K562 (cell line): Measurements from ENCODE around the gene TSSK2. TPM values are rescaled to one million over a fixed set of nuclear protein-coding genes. Genes with fewer than 3 reads are reported as not detected.
A peak's percentile ranks its signal among the peaks of the same experiment; 100 is the strongest.

Experiments used
- ATF4 ChIP-seq: fragments of 450-650 bp; formaldehyde crosslinking; IDR thresholded peaks from 2 replicates; pipeline ENCODE4 v1.4.0; 2022; ENCODE audit warnings: mild to moderate bottlenecking, moderate library complexity
- CTCF ChIP-seq, 3 experiments: IDR thresholded peaks in 2 of 3; conservative IDR thresholded peaks in 1 of 3; 2 replicates each; pipeline ENCODE4 v1.5.1; 2011 to 2012; ENCODE audit warnings: low read length in 3 of 3, mild to moderate bottlenecking in 3 of 3, control low read depth in 2 of 3, improper control_type of control experiment in 1 of 3, inconsistent platforms in 1 of 3, low read depth in 1 of 3, mixed read lengths in 1 of 3, moderate library complexity in 1 of 3; ENCODE audit not compliant: insufficient read depth in 2 of 3
- DDX20 ChIP-seq: fragments of 450-650 bp; IDR thresholded peaks from 2 replicates; pipeline ENCODE4 v1.6.1; 2016; ENCODE audit warnings: missing genetic modification characterization, low read depth, mild to moderate bottlenecking, missing compliant biosample characterization, moderate library complexity
- FOXK2 ChIP-seq, 2 experiments: fragments of 450-650 bp; IDR thresholded peaks in 1 of 2; conservative IDR thresholded peaks in 1 of 2; 2 replicates each; pipeline ENCODE4 v1.6.1; 2016; ENCODE audit warnings: low read depth in 2 of 2, mild to moderate bottlenecking in 1 of 2
- GTF2A2 ChIP-seq: IDR thresholded peaks from 2 replicates; pipeline ENCODE4 v1.6.1; 2016; ENCODE audit warnings: mild to moderate bottlenecking, missing genetic modification characterization, missing compliant biosample characterization
- KLF13 ChIP-seq: fragments of 450-650 bp; IDR thresholded peaks from 2 replicates; pipeline ENCODE4 v1.6.1; 2016; ENCODE audit warnings: missing genetic modification characterization, low read depth, mild to moderate bottlenecking, missing compliant biosample characterization, moderate library complexity, borderline replicate concordance
- NUFIP1 ChIP-seq: fragments of 450-650 bp; IDR thresholded peaks from 2 replicates; pipeline ENCODE4 v1.6.1; 2018; ENCODE audit not compliant: partially characterized antibody
- RNF2 ChIP-seq: sonication (generic); IDR thresholded peaks from 2 replicates; pipeline ENCODE4 v1.6.1; 2016
- SMAD2 ChIP-seq: fragments of 150-350 bp; IDR thresholded peaks from 2 replicates; pipeline ENCODE4 v1.6.1; 2014; ENCODE audit warnings: low read depth, mild to moderate bottlenecking, low read length
- TGIF2 ChIP-seq: sonication (generic); formaldehyde crosslinking; IDR thresholded peaks from 2 replicates; pipeline ENCODE4 v1.8.1; 2022; ENCODE audit warnings: mild to moderate bottlenecking, missing genetic modification reagents, moderate library complexity
- ZBTB2 ChIP-seq: fragments of 450-650 bp; IDR thresholded peaks from 2 replicates; pipeline ENCODE4 v1.6.1; 2016; ENCODE audit warnings: antibody characterized with exemption
- ZKSCAN1 ChIP-seq: fragments of 150-350 bp; IDR thresholded peaks from 2 replicates; pipeline ENCODE4 v1.6.1; 2016; ENCODE audit warnings: low read depth, low read length
- ZKSCAN3 ChIP-seq: fragments of 250-450 bp; sonication (Bioruptor Pico); IDR thresholded peaks from 2 replicates; pipeline ENCODE4 v1.4.0; 2020
- polyA plus RNA-seq, 8 experiments: library from polyadenylated mRNA; depleted of rRNA in 4 of 8; stranded (reverse) in 5 of 8; unstranded in 3 of 8; fragments of >200 nt; fragmentation: Nextera tagmentation in 2 of 8; fragmentation: Illumina TruSeq in 1 of 8; extraction: Ambion mirVana in 2 of 8; extraction: Trizol in 1 of 8; gene quantifications; 2 replicates each; pipeline versions ENCODE4 v1.2.1 to v1.2.3, GENCODE V29; 2011 to 2014; ENCODE audit warnings: inconsistent platforms in 1 of 8, missing spikeins in 1 of 8
- total RNA-seq, 7 experiments: library from RNA; depleted of rRNA in 6 of 7; stranded (reverse); fragments of >200 nt in 6 of 7; fragmentation: Illumina TruSeq in 2 of 7; extraction: Trizol in 2 of 7; gene quantifications; 2 replicates each; pipeline versions ENCODE4 v1.2.1 to v1.2.3, GENCODE V29; 2011 to 2021; ENCODE audit warnings: low replicate concordance in 1 of 7
- TF ChIP-seq, protein P1 (sequence below), 2 experiments: fragments of 450-650 bp; IDR thresholded peaks; 2 replicates each; pipeline ENCODE4 v1.6.1; 2016; ENCODE audit warnings: mild to moderate bottlenecking in 2 of 2, borderline replicate concordance in 1 of 2, low read depth in 1 of 2, moderate library complexity in 1 of 2

The TSSK2 gene
- total and polyA plus RNA-seq, 9 of the 15 experiments (the other 6 are each of a cell fraction or from before 2014, with no cell fraction given): 0.04 TPM; not detected in 8

- TF ChIP-seq ZKSCAN1: no peak; the same call in 1 of the 2 replicates
- no peak for TF ChIP-seq SMAD2
- TF ChIP-seq CTCF (IDR thresholded peaks at IDR 0.05 in 2 of 3, conservative IDR thresholded peaks at IDR 0.05 in 1 of 3; ENCODE audit: insufficient read depth in 2 of 3, low read depth in 1 of 3, low read length in 3 of 3): no peak
- peak; percentile 97 for TF ChIP-seq FOXK2 (conservative IDR thresholded peaks at IDR 0.05 in 1 of 2, IDR thresholded peaks at IDR 0.05 in 1 of 2; ENCODE audit: low read depth in 2 of 2)
- TF ChIP-seq DDX20 (tag): peak; percentile 69
- 0 out of 2 replicates have a peak, but pooled peaks have one; percentile 1 for TF ChIP-seq GTF2A2 (tag)
- TF ChIP-seq ZBTB2: no peak
- 0 out of 2 replicates have a peak, but pooled peaks have one; percentile 54 for TF ChIP-seq KLF13
- 0 out of 2 replicates have a peak, but pooled peaks have one; percentile 15 for TF ChIP-seq ATF4 (CRISPR knock-in tag)
- no peak for TF ChIP-seq NUFIP1
- TF ChIP-seq, protein P1, sequence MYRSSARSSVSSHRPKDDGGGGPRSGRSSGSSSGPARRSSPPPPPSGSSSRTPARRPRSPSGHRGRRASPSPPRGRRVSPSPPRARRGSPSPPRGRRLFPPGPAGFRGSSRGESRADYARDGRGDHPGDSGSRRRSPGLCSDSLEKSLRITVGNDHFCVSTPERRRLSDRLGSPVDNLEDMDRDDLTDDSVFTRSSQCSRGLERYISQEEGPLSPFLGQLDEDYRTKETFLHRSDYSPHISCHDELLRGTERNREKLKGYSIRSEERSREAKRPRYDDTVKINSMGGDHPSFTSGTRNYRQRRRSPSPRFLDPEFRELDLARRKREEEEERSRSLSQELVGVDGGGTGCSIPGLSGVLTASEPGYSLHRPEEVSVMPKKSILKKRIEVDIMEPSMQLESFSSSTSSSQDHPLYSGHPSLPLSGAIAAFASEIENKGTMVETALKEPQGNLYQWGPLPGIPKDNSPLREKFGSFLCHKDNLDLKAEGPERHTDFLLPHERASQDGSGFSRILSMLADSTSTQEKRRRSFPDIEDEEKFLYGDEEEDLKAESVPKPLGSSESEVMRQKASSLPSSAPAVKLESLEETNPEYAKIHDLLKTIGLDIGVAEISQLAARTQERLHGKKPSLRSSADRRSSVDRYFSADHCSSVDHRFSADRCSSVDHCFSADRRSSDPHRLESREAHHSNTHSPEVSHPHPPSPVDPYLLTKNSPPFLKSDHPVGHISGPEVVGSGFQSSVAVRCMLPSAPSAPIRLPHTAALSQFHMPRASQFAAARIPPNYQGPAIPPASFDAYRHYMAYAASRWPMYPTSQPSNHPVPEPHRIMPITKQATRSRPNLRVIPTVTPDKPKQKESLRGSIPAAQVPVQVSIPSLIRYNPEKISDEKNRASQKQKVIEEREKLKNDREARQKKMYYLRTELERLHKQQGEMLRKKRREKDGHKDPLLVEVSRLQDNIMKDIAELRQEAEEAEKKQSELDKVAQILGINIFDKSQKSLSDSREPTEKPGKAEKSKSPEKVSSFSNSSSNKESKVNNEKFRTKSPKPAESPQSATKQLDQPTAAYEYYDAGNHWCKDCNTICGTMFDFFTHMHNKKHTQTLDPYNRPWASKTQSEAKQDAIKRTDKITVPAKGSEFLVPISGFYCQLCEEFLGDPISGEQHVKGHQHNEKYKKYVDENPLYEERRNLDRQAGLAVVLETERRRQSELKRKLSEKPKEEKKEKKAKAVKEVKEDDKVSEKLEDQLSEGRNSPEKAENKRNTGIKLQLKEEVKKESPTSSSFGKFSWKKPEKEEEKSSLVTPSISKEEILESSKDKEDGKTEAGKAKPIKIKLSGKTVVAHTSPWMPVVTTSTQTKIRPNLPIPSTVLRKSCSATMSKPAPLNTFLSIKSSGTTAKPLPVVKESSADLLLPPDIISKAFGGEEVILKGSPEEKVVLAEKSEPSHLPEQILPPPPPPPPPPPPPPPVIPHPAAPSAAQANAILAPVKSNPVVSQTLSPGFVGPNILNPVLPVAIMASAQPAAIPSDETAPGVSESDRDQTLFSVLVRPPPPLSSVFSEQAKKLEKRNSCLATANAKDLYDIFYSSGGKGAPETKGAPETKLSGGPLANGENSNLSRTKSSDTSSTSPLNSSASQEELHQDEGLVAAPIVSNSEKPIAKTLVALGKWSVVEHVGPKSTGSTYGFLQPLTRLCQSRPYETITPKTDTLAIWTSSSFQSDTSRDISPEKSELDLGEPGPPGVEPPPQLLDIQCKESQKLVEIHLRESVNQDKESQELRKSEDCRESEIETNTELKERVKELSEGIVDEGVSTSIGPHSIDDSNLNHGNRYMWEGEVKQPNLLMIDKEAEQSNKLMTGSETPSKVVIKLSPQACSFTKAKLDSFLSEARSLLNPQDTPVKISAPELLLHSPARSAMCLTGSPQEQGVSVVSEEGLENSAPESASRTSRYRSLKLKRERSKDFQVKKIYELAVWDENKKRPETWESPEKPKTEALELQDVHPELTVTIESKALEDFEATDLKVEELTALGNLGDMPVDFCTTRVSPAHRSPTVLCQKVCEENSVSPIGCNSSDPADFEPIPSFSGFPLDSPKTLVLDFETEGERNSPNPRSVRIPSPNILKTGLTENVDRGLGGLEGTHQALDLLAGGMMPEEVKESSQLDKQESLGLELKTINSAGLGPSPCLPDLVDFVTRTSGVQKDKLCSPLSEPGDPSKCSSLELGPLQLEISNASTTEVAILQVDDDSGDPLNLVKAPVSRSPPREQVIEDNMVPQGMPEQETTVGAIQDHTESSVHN (IDR thresholded peaks at IDR 0.05; ENCODE audit: borderline replicate concordance in 1 of 2, low read depth in 1 of 2): peak in 1 of 2 experiments; percentile 65; a peak in 2 of 4 replicates
- TF ChIP-seq RNF2: peak; percentile 87; the same call in 1 of the 2 replicates
- TF ChIP-seq TGIF2 (CRISPR knock-in tag): no peak
- TF ChIP-seq ZKSCAN3 (CRISPR knock-in tag): 0 out of 2 replicates have a peak, but pooled peaks have one; percentile 68
These were observed 21.7 kb upstream of the TSSK2 start (continued) for GRCh38 chr22:19109198-19110063.
